Esophagus squamous epithelium (tissue), 5 donors: Measurements from ENCODE around the gene IL3RA. TPM values are rescaled to one million over a fixed set of nuclear protein-coding genes. Genes with fewer than 3 reads are reported as not detected.

Experiments
- DNase-seq: peaks from one replicate; lab custom pipeline; 2025; lab: John Stamatoyannopoulos, UW
- H3K27ac ChIP-seq, 4 donors: fragments of 200-600 bp; sonication (generic); one replicate each; pipeline ENCODE4 v1.5.1; 2016 to 2019; ENCODE audit warnings: mild to moderate bottlenecking in 1 of 4
- H3K27me3 ChIP-seq, 4 donors: fragments of 200-600 bp; sonication (generic); 1 replicate in 3 of 4; 2 replicates in 1 of 4; pipeline versions ENCODE4 v1.5.1 to v1.6.0; 2017 to 2021; ENCODE audit warnings: antibody characterized with exemption in 1 of 4
- H3K36me3 ChIP-seq, 3 donors: fragments of 200-600 bp; sonication (generic); one replicate each; pipeline ENCODE4 v1.5.1; 2016 to 2019
- H3K4me1 ChIP-seq, 3 donors: fragments of 200-600 bp; sonication (generic); one replicate each; pipeline ENCODE4 v1.5.1; 2017 to 2019
- H3K4me3 ChIP-seq, 4 donors: fragments of 200-600 bp; sonication (generic); 1 replicate in 3 of 4; 2 replicates in 1 of 4; pipeline ENCODE4 v1.5.1; 2016 to 2019; ENCODE audit warnings: mild to moderate bottlenecking in 2 of 4, moderate library complexity in 1 of 4
- H3K9me3 ChIP-seq, 3 donors: fragments of 200-600 bp; sonication (generic); one replicate each; pipeline ENCODE4 v1.5.1; 2016 to 2019
- POLR2A ChIP-seq, 4 donors: fragments of 450-650 bp; IDR thresholded peaks; one replicate each; pipeline ENCODE4 v1.6.1; 2017; ENCODE audit warnings: antibody characterized with exemption in 4 of 4, mild to moderate bottlenecking in 4 of 4, moderate library complexity in 3 of 4
- WGBS, 2 donors: methylation state at CpG; one replicate each; pipeline ENCODE4 v1.1.5; 2018; 5-methylcytosine and 5-hydroxymethylcytosine counted together
- intact Hi-C: fragments of 100-400 bp; cut with DNase I; formaldehyde crosslinking; loops from one replicate; pipeline ENCODE4 v1.15.0; 2022
- total RNA-seq, 4 donors: library from RNA; depleted of rRNA; stranded (reverse); fragments of >200 nt; gene quantifications; one replicate each; pipeline ENCODE4 v1.1.0, GENCODE V29; 2016
- TF ChIP-seq, protein P1 (sequence below), 6 experiments: fragments of 450-650 bp in 4 of 6; fragments of 200-600 bp in 2 of 6; sonication (generic) in 2 of 6; IDR thresholded peaks; one replicate each; pipeline ENCODE4 v1.5.1; 2016 to 2019; ENCODE audit warnings: antibody characterized with exemption in 6 of 6, mild to moderate bottlenecking in 4 of 6, moderate library complexity in 4 of 6
- donor health status: DM: yes; HTN: yes; CAD: no.

The IL3RA gene
- total RNA-seq, 4 donors from 2014 or later: 0.92 to 12.3 (median 5.9) TPM; not detected in 1

DNA sequence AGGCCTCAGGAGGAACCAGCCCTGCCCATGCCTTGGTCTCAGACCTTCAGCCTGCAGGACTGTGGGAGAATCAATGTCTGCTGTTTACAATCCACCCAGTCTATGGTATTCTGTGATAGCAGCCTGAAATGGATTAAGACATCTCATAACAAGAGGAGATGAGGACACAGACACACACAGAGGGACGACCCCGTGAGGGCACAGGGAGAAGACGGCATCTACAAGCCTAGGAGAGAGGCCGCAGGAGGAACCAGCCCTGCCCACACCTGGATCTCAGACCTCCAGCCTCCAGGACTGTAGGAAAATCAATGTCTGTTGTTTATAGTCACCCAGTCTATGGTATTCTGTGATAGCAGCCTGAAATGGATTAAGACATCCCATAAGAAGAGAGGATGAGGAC lies 52.1 kb downstream of the IL3RA start:
- no peaks in the 10 kb centered on the region for H3K27me3 ChIP-seq
- TF ChIP-seq, protein P1, sequence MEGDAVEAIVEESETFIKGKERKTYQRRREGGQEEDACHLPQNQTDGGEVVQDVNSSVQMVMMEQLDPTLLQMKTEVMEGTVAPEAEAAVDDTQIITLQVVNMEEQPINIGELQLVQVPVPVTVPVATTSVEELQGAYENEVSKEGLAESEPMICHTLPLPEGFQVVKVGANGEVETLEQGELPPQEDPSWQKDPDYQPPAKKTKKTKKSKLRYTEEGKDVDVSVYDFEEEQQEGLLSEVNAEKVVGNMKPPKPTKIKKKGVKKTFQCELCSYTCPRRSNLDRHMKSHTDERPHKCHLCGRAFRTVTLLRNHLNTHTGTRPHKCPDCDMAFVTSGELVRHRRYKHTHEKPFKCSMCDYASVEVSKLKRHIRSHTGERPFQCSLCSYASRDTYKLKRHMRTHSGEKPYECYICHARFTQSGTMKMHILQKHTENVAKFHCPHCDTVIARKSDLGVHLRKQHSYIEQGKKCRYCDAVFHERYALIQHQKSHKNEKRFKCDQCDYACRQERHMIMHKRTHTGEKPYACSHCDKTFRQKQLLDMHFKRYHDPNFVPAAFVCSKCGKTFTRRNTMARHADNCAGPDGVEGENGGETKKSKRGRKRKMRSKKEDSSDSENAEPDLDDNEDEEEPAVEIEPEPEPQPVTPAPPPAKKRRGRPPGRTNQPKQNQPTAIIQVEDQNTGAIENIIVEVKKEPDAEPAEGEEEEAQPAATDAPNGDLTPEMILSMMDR (IDR thresholded peaks at IDR 0.05): no peak
- TF ChIP-seq POLR2A (IDR thresholded peaks at IDR 0.05): no peak
- WGBS, 2 donors: 78 to 84% methylated on average over 4 of the region's 4 CpGs
- peaks cover 57 to 76% (median 58%) of the 10 kb centered on the region in 3 donors for H3K36me3 ChIP-seq
- no peak overlapping the region for H3K27ac ChIP-seq
- peaks cover 24 to 52% (median 27%) of the 10 kb centered on the region in 3 donors for H3K4me1 ChIP-seq
- DNase-seq: no peak
- no peaks in the 10 kb centered on the region for H3K9me3 ChIP-seq
- no peak overlapping the region for H3K4me3 ChIP-seq
- intact Hi-C loops: no loop called here

DNA sequence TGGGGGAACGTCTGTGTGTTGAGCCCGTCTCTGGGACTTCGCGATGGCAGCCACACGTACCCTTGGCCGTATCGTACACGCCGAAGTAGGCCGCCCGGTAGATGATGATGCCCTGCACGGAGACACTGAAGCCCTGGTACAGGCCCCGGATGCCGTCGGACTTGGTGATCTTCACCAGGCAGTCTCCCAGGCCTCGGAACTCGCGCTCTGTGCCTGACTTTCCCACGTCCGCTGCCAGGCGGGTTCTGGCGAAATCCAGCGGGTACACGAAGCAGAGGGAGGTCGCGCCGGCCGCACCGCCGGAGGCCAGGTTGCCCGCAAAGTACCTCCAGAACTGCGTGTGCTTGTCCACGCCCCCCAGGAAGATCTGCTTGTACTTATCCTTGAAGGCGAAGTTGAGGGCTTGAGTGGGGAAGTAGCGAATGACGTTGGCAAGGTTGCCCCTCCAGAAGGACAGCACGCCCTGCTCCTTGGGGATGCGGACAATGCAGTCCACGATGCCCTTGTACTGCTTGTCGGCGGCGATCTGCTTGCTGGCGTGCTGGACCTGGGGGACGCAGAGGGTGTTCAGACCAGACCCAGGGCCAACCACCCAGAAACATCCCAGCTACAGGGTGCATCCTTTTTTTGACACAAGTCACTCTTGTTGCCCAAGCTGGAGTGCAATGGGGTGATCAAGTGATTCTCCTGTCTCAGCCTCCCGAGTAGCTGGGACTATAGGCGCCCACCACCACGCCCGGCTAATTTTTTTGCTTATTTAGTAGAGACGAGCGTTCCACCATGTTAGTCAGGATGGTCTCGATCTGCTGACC lies 52.8 kb downstream of the IL3RA start:
- Histone ChIP-seq H3K27me3 (no peaks in the 10 kb centered on the region), H3K27ac (no peak overlapping the region), H3K4me3 (no peak overlapping the region), H3K4me1 (peaks cover 24 to 60% (median 27%) of the 10 kb centered on the region in 3 donors), H3K36me3 (peaks cover 55 to 69% (median 57%) of the 10 kb centered on the region in 3 donors), H3K9me3 (no peaks in the 10 kb centered on the region)
- no peak for DNase-seq
- TF ChIP-seq, protein P1 (IDR thresholded peaks at IDR 0.05): no peak
- no peak for TF ChIP-seq POLR2A (IDR thresholded peaks at IDR 0.05)
- WGBS, 2 donors: 86 to 89% methylated on average over 14 to 44 of the region's 51 CpGs
- intact Hi-C loops: no loop called here

DNA sequence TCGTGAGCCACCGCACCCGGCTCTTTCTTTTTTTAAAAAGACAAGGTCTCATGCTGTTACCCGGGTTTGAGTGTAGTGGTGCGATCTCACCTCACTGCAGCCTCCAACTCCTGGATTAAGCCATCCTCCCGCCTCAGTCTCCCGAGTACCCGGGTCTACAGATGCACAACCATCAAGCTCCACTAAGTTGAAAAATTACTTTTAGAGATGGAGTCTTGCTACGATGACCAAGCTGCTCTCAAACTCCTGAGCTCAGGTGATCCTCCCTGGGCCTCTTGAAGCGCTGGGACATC lies 53.4 kb downstream of the IL3RA start:
- Histone ChIP-seq H3K4me1 (peaks cover 27 to 65% (median 29%) of the 10 kb centered on the region in 3 donors), H3K36me3 (peaks cover 49 to 63% (median 52%) of the 10 kb centered on the region in 3 donors), H3K4me3 (peak overlapping the region in 1 of 4 donors; percentile 100), H3K27ac (no peak overlapping the region), H3K27me3 (no peaks in the 10 kb centered on the region), H3K9me3 (no peaks in the 10 kb centered on the region)
- 85% methylated on average over 8 to 10 of the region's 10 CpGs for WGBS, 2 donors
- no peak for DNase-seq
- TF ChIP-seq, protein P1 (IDR thresholded peaks at IDR 0.05): no peak
- TF ChIP-seq POLR2A (IDR thresholded peaks at IDR 0.05): no peak
- intact Hi-C loops: no loop called here

DNA sequence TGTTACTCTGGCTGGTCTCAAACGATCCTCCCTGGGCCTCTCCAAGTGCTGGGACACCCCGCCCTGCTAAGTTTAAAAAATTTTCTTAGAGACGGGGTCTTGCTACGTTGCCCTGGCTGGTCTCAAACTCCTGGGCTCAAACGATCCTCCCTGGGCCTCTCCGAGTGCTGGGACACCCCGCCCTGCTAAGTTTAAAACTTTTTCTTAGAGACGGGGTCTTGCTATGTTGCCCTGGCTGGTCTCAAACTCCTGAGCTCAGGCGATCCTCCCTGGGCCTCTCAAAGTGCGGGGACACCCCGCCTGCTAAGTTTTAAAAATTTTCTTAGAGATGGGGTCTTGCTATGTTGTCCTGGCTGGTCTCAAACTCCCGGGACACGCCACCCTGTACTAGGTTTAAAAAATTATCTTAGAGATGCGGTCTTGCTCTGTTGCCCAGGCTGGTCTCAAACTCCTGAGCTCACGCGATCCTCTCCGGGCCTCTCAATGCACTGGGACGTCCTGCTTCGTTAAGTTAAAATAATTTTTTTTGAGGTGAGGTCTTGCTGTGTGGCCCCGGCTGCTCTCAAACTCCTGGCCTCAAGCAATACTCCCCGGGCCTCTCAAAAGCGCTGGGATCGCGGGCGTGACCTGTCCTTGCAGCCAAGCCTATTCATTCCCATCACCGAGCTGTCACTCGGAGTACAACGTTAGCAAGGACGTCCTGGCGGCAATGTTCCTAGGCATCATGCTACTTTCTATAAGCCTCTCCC lies 54.2 kb downstream of the IL3RA start:
- no peaks in the 10 kb centered on the region for H3K27me3 ChIP-seq
- peak overlapping the region; percentile 97 to 100 (median 98) for H3K27ac ChIP-seq
- WGBS, 2 donors: 42 to 56% methylated on average over 19 to 30 of the region's 30 CpGs
- peak overlapping the region; percentile 95 to 100 (median 99) for H3K4me3 ChIP-seq
- TF ChIP-seq, protein P1 (IDR thresholded peaks at IDR 0.05): no peak
- no peak for TF ChIP-seq POLR2A (IDR thresholded peaks at IDR 0.05)
- peaks cover 42 to 57% (median 44%) of the 10 kb centered on the region in 3 donors for H3K36me3 ChIP-seq
- H3K9me3 ChIP-seq: no peaks in the 10 kb centered on the region
- intact Hi-C loops: no loop called here
- no peak for DNase-seq
- H3K4me1 ChIP-seq: peaks cover 27 to 70% (median 29%) of the 10 kb centered on the region in 3 donors

DNA sequence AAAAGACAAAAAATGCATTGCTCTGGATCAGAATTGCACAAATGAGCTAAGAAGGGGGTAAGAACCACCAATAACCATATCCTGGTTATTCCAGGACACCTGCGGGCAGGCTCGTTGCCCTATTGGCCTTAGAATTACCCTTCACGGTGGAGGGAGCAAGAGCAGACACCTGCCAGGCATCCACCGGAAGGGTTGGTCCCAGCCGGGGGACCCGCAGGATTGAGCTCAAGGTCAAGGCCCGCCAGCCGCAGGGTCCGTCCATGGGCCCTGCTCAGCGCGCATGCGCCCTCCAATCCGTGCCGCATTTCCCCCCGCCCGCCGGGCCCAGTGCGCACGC lies 54.8 kb downstream of the IL3RA start:
- H3K27ac ChIP-seq: peak overlapping the region; percentile 97 to 100 (median 98)
- intact Hi-C loops: no loop called here

More for the DNA sequence above, 54.8 kb downstream of the IL3RA start:
- no peak for DNase-seq
- TF ChIP-seq, protein P1 (IDR thresholded peaks at IDR 0.05): no peak
- TF ChIP-seq POLR2A (IDR thresholded peaks at IDR 0.05): no peak
- Histone ChIP-seq H3K4me3 (peak overlapping the region; percentile 95 to 100 (median 99)), H3K9me3 (no peaks in the 10 kb centered on the region), H3K27me3 (no peaks in the 10 kb centered on the region), H3K36me3 (peaks cover 37 to 57% (median 38%) of the 10 kb centered on the region in 3 donors), H3K4me1 (peaks cover 27 to 70% (median 29%) of the 10 kb centered on the region in 3 donors)
- WGBS, 2 donors: 0% methylated on average over 2 to 3 of the region's 19 CpGs
